COR-L47 (cell line): ENCODE measurements around the gene RASSF10.

ENCODE experiments used
- DNase-seq: peaks from one replicate; lab custom pipeline; 2025; lab: John Stamatoyannopoulos, UW

Gene RASSF10

DNA sequence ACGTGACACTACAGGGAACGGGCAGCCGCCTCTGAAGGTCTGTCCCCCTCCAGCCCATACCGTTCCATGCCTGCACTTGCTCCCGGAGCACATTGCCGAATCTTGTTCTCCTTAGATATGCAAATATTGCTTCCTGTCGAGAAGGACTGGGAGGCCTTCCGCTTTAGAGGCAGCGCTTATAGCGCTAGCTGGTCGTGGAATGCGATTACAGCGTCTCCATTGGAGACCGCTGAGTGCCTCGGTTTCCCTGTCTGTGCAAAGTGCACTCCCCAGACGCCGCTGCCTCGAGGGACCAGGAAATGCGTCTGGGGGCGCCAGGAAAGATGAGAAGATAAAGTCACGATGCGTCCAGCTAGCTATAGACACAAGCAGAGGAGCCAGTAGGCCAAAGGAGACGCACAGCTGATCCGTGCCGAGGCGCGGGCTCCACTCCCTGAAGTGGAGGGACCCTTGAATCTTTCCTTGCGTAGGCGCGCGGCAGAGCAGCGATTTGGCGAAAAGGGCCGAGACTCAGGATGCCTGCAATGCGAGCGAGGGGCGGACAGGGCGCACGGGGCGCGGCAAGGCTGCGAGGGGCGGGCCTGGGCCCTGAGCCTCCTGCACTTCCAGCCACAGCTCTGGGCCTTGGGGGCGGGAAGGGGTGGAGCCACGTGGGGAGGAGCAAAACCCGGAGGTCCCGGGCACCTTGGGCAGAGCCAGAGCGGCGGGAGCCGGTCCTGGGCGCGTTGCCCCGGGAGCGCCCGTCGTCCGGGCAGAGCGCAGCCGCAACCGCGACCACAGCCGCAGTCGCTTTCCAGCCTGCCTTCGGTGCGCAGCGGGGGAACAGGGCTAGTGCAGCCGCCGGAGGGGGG lies at the start of gene RASSF10:
Gene RASSF10, plus strand, starts transcription at position 692 of the 851 bp plus-strand sequence. CDS start 261 bp downstream, outside the sequence.
- peak; percentile 33 for DNase-seq

DNA sequence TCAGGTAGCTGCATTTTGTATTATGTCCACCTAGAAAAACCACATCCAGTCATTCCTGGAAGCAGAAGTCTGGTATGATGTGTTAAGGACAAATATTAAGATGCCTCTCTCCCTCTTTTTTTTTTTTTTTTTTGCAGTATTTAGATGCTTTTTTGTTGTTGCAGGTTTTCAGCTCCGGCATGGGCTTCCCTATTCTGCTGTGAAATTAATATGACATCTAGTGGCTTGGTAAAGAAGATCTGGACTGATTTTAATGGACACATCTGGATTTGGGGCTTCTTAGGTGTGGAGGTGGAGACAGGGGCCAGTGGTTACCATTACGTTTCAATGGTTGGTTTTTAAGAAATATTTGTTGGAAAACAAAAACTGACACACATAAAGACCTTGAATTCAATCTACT lies 47.5 kb upstream of the RASSF10 start:
- DNase-seq = peak; percentile 18

DNA sequence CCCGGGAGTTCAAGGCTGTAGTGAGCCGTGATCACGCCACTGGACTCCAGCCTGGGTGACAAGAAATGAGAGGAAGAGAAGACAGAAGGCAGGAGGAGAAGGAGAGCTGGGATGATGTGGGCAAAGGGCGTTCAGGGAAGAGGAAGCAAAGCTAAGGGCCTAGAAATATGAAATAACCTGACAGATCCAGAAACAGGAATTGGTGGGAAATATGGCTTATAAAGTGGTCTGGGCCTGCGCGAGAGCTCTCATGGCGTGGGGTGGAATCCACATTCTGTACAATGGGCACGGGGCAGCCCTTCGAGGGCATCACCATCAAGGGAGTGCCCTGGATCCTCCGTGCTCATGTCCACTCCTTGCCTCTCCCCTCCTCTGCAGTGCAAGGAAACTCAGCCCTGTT lies 46.8 kb upstream of the RASSF10 start:
- no peak for DNase-seq

DNA sequence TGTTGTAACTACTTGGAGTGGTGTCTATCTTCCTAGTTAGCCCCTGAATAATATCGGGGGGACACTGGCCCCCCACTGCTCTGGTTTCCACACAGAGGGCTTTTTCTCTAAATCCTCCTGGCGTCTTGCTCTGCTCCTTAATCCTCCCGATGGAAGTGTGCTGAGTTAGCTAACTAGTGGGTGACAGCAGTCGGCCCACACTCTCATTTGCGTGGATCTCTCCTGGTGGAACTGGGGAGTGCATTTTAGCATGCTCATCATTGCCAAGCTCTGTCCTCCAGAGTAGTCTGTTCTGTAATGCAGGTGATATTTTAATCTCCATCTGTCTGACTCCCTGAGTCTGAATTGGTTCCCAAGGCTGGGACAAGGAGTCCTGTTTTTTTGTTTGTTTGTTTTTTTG lies 46.1 kb upstream of the RASSF10 start:
- no peak for DNase-seq

DNA sequence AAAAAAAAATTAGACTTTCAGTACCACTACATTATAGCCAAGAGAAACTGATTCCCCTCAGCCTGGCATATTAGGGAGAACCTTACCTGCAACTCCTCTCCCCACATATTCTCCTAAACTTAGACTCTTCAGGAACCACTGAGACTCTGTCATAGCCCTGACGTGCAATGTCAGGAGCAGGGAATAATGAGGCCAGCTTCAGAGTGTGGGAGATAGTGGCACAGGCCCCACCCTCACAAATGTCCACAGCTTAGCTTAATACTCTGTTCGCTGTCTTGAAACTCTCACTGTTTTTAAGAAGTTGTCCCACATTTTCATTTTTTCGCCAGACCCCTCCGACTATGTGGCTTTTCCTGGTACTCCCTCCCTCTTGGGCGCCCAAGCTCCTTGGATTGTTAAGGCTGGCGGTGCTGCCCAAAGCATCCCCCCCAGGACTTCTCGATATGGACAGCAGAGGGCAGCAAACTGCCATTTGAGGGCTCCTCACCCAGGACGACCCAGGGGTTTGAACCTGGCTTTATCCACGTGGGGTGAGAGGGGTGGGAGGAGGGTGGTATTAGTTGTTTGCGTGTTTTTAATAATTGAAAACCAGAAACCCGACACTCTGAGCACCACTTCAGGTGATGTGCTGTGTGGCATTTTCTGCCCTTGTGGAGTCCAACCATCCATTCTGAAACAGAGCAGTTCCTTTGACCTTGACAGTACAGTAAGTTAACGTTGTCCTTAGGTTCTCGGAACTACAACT lies 45.2 kb upstream of the RASSF10 start:
- peak; percentile 51 for DNase-seq

DNA sequence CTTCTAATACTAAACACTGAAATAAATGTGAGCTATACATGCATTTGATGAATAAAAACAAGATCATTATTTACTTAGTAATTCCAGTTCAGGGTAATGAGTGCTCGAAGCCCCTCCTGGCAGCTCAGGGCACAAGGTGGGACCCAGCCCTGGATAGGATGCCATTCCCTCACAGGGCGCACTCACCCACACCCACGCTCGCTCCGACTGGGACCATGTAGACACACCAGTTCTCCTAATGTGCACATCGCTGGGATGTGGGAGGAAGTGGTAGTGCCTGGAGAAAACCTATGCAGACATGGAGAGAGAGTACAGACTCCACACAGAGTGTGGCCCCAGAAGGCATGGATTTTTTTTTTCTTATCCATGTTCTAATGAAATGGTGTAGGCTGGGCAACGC lies 44.5 kb upstream of the RASSF10 start:
- DNase-seq = no peak

DNA sequence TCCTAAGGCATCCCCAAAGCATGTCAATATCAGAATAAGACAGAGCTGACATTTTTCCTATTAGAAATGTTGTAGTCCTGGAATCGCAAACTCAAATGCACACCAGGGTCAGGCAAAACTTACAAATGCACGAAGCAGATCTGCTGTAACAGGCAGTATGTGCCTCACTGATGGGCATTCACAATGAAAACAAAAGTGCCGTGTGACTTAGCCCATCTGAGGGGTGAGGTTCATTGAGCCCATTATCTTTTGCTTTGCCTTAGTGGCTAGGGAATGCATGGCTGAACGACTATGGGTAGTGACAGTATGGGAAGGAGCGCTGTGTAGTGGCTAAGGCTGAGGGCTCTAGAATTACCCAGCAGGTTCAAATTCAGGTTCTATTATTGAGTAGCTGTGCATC lies 43.1 kb upstream of the RASSF10 start:
- DNase-seq = no peak

DNA sequence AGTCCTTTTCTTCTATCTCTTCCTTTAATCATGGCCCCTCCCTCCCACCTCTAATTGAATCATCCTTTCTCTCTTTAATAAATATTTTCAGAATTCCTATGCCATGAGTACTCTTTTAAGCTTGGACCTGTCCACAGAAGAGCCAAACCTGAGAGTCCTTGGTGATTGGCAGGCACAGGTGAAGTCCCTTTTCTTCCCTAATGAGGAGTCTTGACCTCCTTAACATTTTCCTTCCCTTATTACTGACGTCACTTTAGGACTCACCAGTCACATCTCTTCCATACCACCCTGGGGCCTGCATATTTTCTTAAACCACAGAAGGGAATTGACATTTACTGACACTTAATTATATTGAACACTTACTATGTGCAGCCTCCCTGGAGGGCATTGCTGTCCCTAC lies 41.0 kb upstream of the RASSF10 start:
- DNase-seq = no peak

DNA sequence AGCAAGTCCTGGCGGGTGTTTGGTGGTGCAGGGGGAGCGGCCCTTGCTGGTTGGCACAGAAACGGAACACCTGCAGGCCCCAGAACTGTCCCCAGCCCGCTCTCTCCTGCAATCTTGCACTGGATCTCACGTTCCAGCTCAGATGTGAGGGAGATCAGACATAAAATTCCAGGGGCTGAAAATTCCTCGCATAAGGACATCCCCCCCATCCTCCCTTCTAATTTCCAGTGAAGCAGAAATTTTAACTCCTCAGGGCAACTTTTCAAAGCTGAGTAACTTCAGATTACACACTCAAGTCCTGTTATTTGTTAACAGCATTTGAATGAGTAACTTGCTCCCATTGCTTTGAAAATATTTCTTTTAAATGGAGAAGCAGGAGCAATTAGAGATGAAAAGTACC lies 40.3 kb upstream of the RASSF10 start:
- no peak for DNase-seq

DNA sequence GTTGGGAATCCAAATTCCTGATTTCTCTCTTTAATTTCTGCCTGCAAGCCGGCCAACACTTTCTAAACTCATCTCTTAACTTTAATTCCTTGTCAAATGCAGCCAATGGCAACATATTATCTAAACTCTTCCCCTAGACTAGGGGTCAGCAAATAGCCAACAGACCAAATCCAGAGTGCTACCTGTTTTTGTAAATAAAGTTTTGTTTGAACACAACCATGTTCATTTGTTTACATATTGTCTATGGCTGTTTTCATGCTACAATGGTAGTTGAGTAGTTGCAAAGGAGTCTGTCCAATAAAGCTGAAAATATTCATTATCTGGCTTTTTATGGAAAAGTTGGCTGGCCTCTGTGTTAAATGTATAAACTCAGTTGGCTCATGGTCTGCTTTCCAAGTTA lies 37.2 kb upstream of the RASSF10 start:
- no peak for DNase-seq

DNA sequence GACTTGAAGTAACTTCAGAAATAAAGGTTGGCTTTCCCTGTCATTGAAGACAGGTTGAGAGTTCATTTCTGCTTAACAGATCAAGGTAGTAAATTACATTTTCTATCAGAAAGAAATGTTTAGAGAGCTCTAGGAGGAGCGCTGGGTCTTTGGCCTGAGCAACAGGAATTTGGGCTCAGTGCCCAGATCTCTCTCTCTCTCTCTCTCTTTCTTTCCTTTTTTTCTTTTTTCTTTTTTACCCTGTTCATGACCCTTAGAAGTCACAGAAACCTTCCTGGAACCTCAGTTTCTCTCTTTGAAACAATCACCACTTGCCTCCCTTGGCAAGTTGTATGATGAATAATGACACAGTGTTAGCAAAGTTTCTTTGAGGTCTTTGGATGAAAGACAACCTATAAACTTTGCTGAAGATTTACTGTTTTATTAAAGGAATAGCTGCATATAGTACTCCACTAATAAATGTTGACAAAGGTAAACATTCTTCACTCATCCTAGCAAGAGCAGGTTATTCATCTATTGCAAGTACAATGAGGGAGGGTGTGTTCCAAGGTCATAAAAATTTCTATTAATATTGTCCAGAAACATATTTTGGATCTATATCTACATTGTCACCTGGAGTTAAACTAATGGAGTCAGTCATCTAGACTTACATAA lies 35.5 kb upstream of the RASSF10 start:
- no peak for DNase-seq

DNA sequence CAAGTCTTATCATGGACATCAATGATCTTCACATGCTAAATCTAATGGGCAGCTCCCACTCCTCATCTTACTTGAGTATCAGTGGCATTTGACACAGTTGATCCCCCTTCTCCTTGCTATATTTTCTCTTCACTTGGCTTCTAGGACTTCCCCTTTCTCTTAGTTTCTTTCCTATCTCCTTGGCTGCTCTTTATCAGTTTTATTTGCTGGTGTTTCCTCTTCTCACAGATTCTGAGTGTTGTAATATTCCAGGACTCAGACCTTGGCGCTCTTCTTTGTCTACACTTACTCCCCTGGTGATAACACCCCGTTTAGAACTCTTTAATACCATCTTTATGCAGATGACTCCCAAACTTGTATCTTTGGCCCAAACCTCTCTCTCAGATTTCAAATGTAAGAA lies 33.9 kb upstream of the RASSF10 start:
- no peak for DNase-seq

DNA sequence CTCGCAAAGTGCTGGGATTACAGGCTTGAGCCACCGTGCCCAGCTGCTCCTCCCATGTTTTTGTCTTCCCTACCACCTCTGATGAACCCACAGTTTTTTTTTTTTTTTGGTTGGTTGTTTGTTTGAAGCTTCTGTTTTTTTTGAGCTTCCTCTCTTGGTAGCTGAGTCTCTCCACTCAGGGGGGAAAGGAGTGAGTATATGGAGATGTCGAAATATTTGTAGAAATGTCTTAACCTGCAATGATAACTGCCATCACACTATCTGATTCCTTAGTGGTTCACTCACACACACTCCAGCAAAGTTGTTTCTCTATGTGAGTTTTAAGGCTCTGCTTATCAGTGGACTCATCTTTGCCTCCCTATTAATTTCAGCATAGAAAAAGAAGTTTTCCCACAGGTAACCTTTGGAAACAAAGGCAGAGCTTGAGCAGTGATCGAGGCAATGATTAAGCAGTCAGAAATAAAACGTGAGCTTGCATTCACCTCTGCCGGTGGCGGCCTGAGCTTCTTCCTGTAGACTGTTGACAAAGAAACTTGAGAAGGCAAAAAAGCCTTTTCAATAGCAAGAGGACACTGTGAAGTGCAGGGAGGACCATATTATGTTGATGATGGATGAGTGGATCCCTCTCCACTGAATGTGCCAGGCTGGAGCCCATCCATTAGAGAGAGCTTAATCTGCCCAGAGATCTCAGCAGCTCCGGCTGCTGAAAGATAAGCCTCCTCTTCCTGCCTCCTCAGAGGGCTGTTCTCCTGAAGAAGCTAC lies 29.0 kb upstream of the RASSF10 start:
- peak; percentile 27 for DNase-seq

DNA sequence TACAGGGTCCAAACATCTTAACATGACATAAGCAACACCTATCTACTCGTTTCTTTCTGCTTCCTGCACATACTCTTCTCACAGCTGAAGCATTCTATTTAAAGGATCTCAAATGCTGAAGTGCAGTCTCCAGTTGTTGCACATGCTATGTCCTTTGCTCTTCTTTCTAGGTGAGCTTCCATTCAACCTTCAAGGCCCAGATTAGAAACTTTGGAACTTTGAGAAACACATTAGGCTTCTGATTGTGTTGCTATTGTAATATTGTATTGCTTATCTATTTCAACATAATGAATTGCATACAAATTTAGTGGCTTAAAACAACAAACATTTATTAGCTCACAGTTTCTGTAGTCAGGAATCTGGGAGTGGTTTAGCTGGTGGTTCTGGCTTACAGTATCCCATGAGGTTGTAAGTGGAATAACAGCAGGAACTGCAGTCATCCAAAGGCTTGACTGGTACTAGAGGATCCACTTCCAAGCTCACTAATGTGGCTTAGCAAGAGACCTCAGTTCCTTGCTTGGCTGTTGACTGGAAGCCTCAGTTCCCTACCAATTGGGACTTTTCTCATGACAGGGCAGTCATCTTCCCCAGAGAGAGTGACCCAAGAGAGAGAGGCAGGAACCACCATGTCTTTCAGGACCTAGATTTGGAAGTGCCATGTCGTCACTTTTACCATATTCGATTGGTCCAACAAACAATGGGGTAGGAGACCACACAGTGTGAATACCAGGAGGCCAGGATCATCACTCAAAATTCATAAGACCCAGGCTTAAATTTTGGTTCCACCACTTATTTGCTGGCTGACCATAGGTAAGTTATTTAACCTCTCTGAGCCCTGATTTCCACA lies 27.2 kb upstream of the RASSF10 start:
- no peak for DNase-seq

DNA sequence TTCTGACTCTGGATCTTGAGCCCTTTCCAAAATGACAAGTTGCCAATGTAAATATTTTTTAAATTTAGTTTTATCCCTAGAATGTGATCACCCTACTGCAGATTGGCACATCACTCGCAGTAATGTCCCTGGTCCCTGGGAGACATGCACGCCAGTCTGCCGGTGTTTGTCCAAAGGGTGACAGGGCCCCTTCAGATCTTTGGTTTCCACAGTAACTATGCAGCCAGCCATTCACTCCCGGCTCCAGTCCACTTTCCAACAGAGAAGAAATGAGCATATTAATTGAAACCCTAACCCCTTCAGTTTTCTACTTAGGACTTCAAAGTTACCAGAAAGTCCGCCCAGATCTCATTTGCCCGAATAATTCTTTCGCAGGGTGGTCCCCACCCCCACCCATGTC lies 25.8 kb upstream of the RASSF10 start:
- DNase-seq = no peak

DNA sequence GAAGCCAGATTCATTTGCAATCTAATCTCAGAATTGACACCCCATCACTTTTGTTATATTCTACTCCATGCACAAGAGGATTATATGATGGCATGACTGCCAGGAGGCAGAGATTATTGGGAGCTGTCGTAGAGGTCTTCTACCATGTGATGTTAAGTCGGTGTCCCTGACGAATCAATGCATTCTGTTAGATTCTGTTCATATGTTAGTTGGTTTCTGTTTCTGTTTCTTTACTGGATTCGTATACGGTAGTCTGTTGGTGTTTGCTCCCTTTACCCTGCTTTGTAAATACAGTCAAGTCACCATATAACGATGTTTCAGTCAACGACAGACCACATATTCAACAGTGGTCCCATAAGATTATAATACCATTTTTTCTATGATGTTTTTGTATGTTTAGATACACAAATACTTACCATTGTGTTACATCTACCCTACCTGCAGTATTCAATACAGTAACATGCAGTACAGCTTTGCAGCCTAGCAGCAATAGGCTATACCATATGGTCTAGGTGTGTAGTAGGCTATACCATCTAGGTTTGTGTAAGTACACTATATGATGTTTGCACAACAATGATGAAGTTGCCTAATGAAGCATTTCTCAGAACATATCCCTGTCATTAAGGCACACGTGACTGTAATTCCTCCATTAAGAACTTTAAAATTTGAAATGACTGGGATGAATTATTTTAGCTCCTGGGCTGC lies 22.8 kb upstream of the RASSF10 start:
- no peak for DNase-seq

DNA sequence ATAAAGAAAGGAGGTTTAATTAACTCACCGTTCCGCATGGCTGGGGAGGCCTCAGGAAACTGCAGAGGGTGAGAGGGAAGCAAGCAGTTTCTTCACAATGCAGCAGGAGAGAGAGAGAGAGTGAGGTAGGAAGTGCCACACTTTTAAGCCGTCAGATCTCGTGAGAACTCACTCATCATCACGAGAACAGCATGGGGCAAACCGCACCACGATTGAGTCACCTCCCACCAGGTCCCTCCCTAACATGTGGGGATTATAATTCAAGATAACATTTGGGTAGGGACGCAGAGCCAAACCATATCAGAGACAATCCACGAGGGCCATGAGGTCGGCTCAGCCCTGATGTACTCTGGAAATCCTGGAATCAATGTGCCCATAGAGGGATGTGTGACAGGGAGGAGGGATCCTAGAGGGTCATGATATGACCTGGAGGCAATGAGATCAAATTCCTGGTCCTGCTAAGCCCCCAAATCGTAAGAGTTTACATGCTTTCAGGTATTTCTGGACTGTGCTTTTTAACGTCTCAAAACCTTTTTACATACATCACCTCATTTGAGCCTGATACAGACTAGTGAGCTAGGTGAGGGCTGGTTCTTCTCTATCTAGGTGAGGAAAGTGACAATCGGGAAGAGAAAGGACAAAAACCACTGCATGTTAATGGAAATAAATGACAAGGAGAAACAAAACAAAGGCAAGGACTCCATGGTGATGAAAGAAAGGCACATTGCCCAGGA lies 19.5 kb upstream of the RASSF10 start:
- no peak for DNase-seq

DNA sequence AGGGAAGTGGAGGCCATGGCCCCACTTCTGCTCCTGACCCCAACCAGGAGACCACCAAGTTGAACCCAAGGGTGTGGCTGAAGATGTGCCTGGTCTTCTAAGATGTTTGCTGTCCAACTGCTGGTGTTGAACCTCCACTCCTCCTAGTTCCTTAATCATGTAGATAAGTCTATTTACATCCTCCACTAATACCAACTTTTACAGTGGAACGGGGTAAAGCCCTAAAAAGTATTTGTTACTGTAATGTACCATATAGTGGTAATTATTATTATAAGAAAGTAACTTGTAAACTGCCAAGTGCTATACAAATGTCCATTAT lies 19.0 kb upstream of the RASSF10 start:
- no peak for DNase-seq

DNA sequence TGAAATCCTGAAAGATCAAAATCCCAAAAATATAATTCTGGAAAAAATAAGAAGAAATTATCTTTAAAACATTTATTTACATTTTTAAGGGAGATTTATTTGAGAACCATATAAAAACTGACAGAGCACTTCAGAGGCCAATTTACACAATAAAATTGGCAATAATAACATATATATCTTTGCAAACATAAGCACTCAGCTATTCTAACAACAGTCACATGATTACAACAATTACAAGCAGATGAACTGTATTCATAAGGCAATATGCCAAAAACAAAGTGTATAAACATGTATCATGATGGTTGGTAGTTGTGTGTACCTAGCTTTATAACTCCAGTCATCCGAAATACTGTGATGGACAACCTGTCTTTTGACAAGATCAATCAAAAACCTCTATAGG lies 17.7 kb upstream of the RASSF10 start:
- DNase-seq = no peak

DNA sequence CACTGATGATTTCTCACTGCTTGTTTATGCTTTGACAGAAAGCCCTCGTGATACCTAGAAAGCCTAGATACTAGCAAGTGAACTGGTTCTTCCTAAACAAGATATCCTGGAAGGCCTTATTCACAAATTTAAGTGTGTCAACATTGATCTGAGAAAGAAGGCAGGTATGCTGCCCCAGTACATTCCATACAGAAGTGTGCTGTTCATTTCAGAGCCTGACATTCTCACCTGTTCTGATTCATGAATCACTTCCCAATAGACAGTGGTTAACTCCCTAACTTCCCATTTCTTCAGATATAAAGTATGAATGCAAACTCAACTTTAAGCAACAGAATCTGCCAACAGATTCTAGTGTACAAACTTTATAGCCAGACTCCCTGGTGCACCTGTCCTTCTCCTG lies 15.5 kb upstream of the RASSF10 start:
- DNase-seq = no peak
